Lung (tissue), 12 donors: ENCODE measurements around the gene ZDHHC3. TPM values are rescaled to one million over a fixed set of nuclear protein-coding genes. Genes with fewer than 3 reads are reported as not detected.

Experiments used
- ATAC-seq: fragments of 200-7000 bp; cut with Tn5 transposase; one replicate; pipeline ENCODE4 v1.9.1; 2020; ENCODE audit warnings: moderate number of reproducible peaks; ENCODE audit not compliant: insufficient read depth, low FRiP score
- DNase-seq, 3 donors: peaks; one replicate each; pipeline ENCODE4 v3.0.0-alpha.2; 2013 to 2017
- H3K27ac ChIP-seq, 2 donors: one replicate each; pipeline ENCODE4 v1.5.1; 2013; ENCODE audit warnings: mild to moderate bottlenecking in 2 of 2, moderate library complexity in 2 of 2, control low read depth in 1 of 2, inconsistent platforms in 1 of 2, low read depth in 1 of 2, low read length in 1 of 2
- H3K27me3 ChIP-seq, 3 donors: one replicate each; pipeline ENCODE4 v1.5.1; 2013; ENCODE audit warnings: low read length in 2 of 3; ENCODE audit not compliant: control insufficient read depth in 3 of 3, insufficient read depth in 3 of 3
- H3K36me3 ChIP-seq, 4 donors: one replicate each; pipeline ENCODE4 v1.5.1; 2013; ENCODE audit warnings: low read length in 4 of 4, mild to moderate bottlenecking in 1 of 4, moderate library complexity in 1 of 4; ENCODE audit not compliant: control insufficient read depth in 4 of 4, insufficient read depth in 4 of 4
- H3K4me1 ChIP-seq, 5 donors: one replicate each; pipeline ENCODE4 v1.5.1; 2013; ENCODE audit warnings: low read length in 5 of 5, mild to moderate bottlenecking in 2 of 5, moderate library complexity in 1 of 5; ENCODE audit not compliant: control insufficient read depth in 5 of 5, insufficient read depth in 5 of 5
- H3K4me3 ChIP-seq: one replicate; pipeline ENCODE4 v1.5.1; 2013; ENCODE audit warnings: mild to moderate bottlenecking, control low read depth, moderate library complexity
- H3K9ac ChIP-seq, 2 donors: one replicate each; pipeline ENCODE4 v1.5.1; 2013; ENCODE audit warnings: low read length in 2 of 2, control low read depth in 1 of 2; ENCODE audit not compliant: insufficient read depth in 1 of 2
- H3K9me3 ChIP-seq, 4 donors: one replicate each; pipeline ENCODE4 v1.5.1; 2013; ENCODE audit warnings: low read length in 3 of 4, mild to moderate bottlenecking in 1 of 4, moderate library complexity in 1 of 4; ENCODE audit not compliant: control insufficient read depth in 4 of 4, insufficient read depth in 3 of 4
- CTCF ChIP-seq: IDR thresholded peaks from 2 replicates; pipeline ENCODE4 v1.5.1; 2012; ENCODE audit warnings: mild to moderate bottlenecking; ENCODE audit errors: control extremely low read depth, extremely low read depth
- WGBS, 2 donors: extraction: QIAGEN DNeasy Blood & Tissue Kit; methylation state at CpG; one replicate each; pipeline ENCODE4 v1.1.7; 2013; 5-methylcytosine and 5-hydroxymethylcytosine counted together
- polyA plus RNA-seq, 2 donors: library from polyadenylated mRNA; stranded (reverse); fragments of 200-250 nt; gene quantifications; one replicate each; pipeline ENCODE4 v1.2.1, GENCODE V29; 2013
- total RNA-seq, 2 donors: library from RNA; depleted of rRNA in 1 of 2; stranded (reverse); fragments of >200 nt in 1 of 2; gene quantifications; one replicate each; pipeline ENCODE4 v1.2.1, GENCODE V29; 2014 to 2021
- donor health status: control.
- donor health status: control.
- donor health status: Bipolar disorder and iron deficiency.
- donor health status: healthy.
- donor health status: DM: yes; HTN: yes; CAD: no.

Gene ZDHHC3
- total and polyA plus RNA-seq, 4 donors: 49.8 to 96.2 (median 78.0) TPM

GRCh38 chr3:45012577-45012976 is 36.6 kb upstream of the ZDHHC3 start:
- H3K27ac ChIP-seq: peak overlapping the region; percentile 79 to 85
- H3K36me3 ChIP-seq: peaks cover 0 to 13% (median 6%) of the 10 kb centered on the region in 4 donors
- H3K27me3 ChIP-seq: no peaks in the 10 kb centered on the region
- ATAC-seq (no peak), DNase-seq (peak in 1 of 3 donors; percentile 39)
- TF ChIP-seq CTCF: no peak
- H3K4me1 ChIP-seq: peaks cover 20 to 46% (median 31%) of the 10 kb centered on the region in 5 donors
- WGBS, 2 donors: 85 to 88% methylated on average over 4 of the region's 4 CpGs
- no peaks in the 10 kb centered on the region for H3K9me3 ChIP-seq
- no peak overlapping the region for H3K4me3 ChIP-seq
- peak overlapping the region in 1 of 2 donors; percentile 69 for H3K9ac ChIP-seq

GRCh38 chr3:45011756-45012508 is 36.0 kb upstream of the ZDHHC3 start:
- WGBS, 2 donors: 14 to 25% methylated on average over 7 of the region's 7 CpGs
- Histone ChIP-seq H3K36me3 (peaks cover 0 to 14% (median 9%) of the 10 kb centered on the region in 4 donors), H3K9ac (peak overlapping the region in 1 of 2 donors; percentile 69), H3K9me3 (no peaks in the 10 kb centered on the region), H3K4me3 (no peak overlapping the region), H3K4me1 (peaks cover 19 to 40% (median 29%) of the 10 kb centered on the region in 5 donors), H3K27me3 (no peaks in the 10 kb centered on the region), H3K27ac (peak overlapping the region; percentile 79 to 85)
- ATAC-seq (peak; percentile 68), DNase-seq (peak; percentile 76 to 91 (median 89))
- no peak for TF ChIP-seq CTCF

GRCh38 chr3:45010811-45011333 is 34.9 kb upstream of the ZDHHC3 start:
- Histone ChIP-seq H3K4me3 (no peak overlapping the region), H3K36me3 (peaks cover 0 to 16% (median 10%) of the 10 kb centered on the region in 4 donors), H3K27ac (peak overlapping the region; percentile 79 to 83), H3K9me3 (no peaks in the 10 kb centered on the region), H3K9ac (peak overlapping the region in 1 of 2 donors; percentile 69), H3K27me3 (no peaks in the 10 kb centered on the region), H3K4me1 (peaks cover 19 to 34% (median 28%) of the 10 kb centered on the region in 5 donors)
- 41 to 56% methylated on average over 3 of the region's 3 CpGs for WGBS, 2 donors
- DNase-seq (peak in 2 of 3 donors; percentile 49 to 59), ATAC-seq (peak; percentile 50)
- TF ChIP-seq CTCF: no peak
